Gastrocnemius medialis (tissue), 4 donors: Measurements from ENCODE around the gene LRRTM1.

Source experiments
- POLR2A ChIP-seq, 2 donors: fragments of 450-650 bp; IDR thresholded peaks; one replicate each; pipeline ENCODE4 v1.6.1; 2017; ENCODE audit warnings: antibody characterized with exemption in 2 of 2, mild to moderate bottlenecking in 2 of 2, moderate library complexity in 2 of 2
- TF ChIP-seq, protein P1 (sequence below), 5 experiments: fragments of 450-650 bp in 3 of 5; fragments of 200-600 bp in 2 of 5; sonication (generic) in 2 of 5; IDR thresholded peaks in 4 of 5; conservative IDR thresholded peaks in 1 of 5; 1 replicate in 4 of 5; 2 replicates in 1 of 5; pipeline ENCODE4 v1.5.1; 2016 to 2019; ENCODE audit warnings: antibody characterized with exemption in 5 of 5, mild to moderate bottlenecking in 3 of 5, moderate library complexity in 3 of 5

DNA sequence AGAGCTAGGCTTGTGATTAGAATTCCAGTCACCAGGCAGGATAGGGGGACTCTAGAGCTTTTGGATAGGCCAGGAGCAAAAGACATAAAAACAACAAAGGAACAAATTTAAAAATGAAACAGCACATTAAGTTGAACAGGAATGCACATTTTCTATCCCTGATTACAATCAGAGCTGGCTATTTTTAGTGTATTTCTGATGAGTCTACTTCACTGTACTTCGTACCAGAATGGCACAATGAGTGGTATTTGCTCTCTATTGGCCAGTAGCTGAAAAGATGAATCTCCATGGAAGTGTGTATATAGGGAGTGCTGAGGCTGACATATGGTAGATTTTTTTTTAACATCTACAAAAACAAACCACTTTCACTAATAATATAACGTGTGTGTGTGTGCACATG, 34.2 kb upstream of the LRRTM1 start:
- TF ChIP-seq, protein P1, sequence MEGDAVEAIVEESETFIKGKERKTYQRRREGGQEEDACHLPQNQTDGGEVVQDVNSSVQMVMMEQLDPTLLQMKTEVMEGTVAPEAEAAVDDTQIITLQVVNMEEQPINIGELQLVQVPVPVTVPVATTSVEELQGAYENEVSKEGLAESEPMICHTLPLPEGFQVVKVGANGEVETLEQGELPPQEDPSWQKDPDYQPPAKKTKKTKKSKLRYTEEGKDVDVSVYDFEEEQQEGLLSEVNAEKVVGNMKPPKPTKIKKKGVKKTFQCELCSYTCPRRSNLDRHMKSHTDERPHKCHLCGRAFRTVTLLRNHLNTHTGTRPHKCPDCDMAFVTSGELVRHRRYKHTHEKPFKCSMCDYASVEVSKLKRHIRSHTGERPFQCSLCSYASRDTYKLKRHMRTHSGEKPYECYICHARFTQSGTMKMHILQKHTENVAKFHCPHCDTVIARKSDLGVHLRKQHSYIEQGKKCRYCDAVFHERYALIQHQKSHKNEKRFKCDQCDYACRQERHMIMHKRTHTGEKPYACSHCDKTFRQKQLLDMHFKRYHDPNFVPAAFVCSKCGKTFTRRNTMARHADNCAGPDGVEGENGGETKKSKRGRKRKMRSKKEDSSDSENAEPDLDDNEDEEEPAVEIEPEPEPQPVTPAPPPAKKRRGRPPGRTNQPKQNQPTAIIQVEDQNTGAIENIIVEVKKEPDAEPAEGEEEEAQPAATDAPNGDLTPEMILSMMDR (IDR thresholded peaks at IDR 0.05 in 4 of 5, conservative IDR thresholded peaks at IDR 0.05 in 1 of 5), result no peak
- TF ChIP-seq POLR2A (IDR thresholded peaks at IDR 0.05), result no peak
